ENCODE data around the gene LUC7L. TPM values are rescaled to one million over a fixed set of nuclear protein-coding genes. Genes with fewer than 3 reads are reported as not detected.
"Not testable (repeated sequence)": the region's sequence is repeated elsewhere in the genome, so short reads cannot be mapped to it uniquely, and the experiment has no call there.

The LUC7L gene
- total RNA-seq, 1 experiment from 2014 or later: 74.1 TPM

DNA sequence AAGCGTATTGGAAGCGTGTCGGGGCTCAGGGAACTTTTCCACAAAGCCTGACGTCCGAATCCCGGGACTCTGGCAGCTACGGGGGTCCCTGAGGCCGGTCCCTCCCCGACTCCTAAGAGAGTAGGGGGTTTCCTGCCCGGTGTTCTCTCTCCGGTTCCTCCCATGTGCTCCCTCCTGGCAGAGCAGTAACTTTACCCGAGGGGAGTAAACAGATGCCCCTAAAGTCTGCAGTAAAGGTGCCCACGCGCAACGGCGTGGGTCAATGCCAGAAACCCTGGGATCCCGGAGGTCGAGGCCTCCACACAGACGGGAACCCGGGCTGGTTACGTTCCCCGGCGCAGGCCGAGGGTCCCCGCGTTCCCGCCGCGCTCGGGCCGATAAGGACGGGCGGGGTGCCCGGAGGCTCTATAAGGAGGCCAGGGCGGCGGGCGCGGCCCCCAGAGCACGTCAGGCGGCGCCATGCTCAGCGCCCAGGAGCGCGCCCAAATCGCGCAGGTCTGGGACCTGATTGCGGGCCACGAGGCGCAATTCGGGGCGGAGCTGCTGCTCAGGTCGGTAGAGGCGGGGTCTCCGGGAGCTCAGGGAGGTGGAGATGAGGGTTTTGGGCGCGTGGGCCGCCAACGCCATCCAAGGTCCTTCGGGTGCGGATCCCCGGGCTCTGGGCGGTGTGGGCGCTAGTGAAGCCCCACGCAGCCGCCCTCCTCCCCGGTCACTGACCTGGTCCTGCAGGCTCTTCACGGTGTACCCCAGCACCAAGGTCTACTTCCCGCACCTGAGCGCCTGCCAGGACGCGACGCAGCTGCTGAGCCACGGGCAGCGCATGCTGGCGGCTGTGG, 63.5 kb downstream of the LUC7L start, which contains the start of gene HBM:
Gene HBM (plus strand): TSS at position 440 of the 836 bp plus-strand sequence. CDS start 20 bp downstream, at position 460.
- TF ChIP-seq, protein P1, sequence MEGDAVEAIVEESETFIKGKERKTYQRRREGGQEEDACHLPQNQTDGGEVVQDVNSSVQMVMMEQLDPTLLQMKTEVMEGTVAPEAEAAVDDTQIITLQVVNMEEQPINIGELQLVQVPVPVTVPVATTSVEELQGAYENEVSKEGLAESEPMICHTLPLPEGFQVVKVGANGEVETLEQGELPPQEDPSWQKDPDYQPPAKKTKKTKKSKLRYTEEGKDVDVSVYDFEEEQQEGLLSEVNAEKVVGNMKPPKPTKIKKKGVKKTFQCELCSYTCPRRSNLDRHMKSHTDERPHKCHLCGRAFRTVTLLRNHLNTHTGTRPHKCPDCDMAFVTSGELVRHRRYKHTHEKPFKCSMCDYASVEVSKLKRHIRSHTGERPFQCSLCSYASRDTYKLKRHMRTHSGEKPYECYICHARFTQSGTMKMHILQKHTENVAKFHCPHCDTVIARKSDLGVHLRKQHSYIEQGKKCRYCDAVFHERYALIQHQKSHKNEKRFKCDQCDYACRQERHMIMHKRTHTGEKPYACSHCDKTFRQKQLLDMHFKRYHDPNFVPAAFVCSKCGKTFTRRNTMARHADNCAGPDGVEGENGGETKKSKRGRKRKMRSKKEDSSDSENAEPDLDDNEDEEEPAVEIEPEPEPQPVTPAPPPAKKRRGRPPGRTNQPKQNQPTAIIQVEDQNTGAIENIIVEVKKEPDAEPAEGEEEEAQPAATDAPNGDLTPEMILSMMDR (IDR thresholded peaks at IDR 0.05; ENCODE audit: unreplicated experiment): no peak
- no peaks in the 10 kb centered on the region for H3K36me3 Mint-ChIP-seq (ENCODE audit: insufficient read depth, unreplicated experiment)
- H3K4me3 Mint-ChIP-seq (ENCODE audit: unreplicated experiment): no peak within 1 kb of the TSS
- H3K4me1 Mint-ChIP-seq (ENCODE audit: insufficient read depth, unreplicated experiment): no peaks in the 10 kb centered on the region
- no TSS peak for BruUV-seq (replicated peaks)
- H3K27me3 Mint-ChIP-seq (ENCODE audit: insufficient read depth, unreplicated experiment): peaks cover 6% of the 10 kb centered on the region
- no peak for DNase-seq (ENCODE audit: unreplicated experiment)
- CTCF ChIA-PET: interaction anchor here (0.6 kb wide), 1 partner anchor 81 kb away, joined by 3 read pairs; no protein-coding TSS in a partner anchor
- no peak within 1 kb of the TSS for H3K27ac Mint-ChIP-seq (ENCODE audit: low read depth, unreplicated experiment)
- intact Hi-C loops (cut with micrococcal nuclease): no loop called here
- POLR2A ChIA-PET: no interaction called here
- H3K9me3 Mint-ChIP-seq (ENCODE audit: unreplicated experiment): no peaks in the 10 kb centered on the region

DNA sequence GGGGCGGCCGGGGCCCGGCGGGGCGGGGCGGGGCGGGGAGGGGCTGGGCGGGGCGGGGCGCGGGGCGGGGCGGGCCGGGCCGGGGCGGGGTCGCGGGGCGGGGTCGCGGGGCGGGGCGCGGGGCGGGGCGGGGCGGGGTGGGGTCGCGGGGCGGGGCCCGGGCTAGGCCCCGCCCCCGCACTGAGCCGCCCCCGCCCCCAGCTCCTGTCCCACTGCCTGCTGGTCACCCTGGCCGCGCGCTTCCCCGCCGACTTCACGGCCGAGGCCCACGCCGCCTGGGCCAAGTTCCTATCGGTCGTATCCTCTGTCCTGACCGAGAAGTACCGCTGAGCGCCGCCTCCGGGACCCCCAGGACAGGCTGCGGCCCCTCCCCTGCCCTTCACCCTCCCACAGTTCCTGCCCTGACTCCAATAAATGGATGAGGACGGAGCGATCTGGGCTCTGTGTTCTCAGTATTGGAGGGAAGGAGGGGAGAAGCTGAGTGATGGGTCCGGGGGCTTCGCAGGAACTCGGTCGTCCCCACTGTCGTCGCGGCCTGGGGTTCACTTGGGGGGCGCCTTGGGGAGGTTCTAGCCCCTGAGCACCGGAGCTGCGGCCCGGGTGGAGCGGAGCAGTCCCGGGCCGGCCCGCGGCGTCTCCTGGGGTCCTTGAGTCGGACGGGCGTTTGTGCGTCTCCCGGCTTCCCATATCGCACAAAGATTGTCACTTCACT, 64.3 kb downstream of the LUC7L start:
- H3K4me3 Mint-ChIP-seq (ENCODE audit: unreplicated experiment): no peak overlapping the region
- intact Hi-C loops (cut with micrococcal nuclease): no loop called here
- DNase-seq (ENCODE audit: unreplicated experiment): no peak
- H3K27ac Mint-ChIP-seq (ENCODE audit: low read depth, unreplicated experiment): no peak overlapping the region
- H3K27me3 Mint-ChIP-seq (ENCODE audit: insufficient read depth, unreplicated experiment): peaks cover 1% of the 10 kb centered on the region
- POLR2A ChIA-PET: no interaction called here
- TF ChIP-seq, protein P1 (IDR thresholded peaks at IDR 0.05; ENCODE audit: unreplicated experiment): no peak
- BruUV-seq (replicated peaks): no TSS peak
- H3K4me1 Mint-ChIP-seq (ENCODE audit: insufficient read depth, unreplicated experiment): no peaks in the 10 kb centered on the region
- no peaks in the 10 kb centered on the region for H3K9me3 Mint-ChIP-seq (ENCODE audit: unreplicated experiment)
- no peaks in the 10 kb centered on the region for H3K36me3 Mint-ChIP-seq (ENCODE audit: insufficient read depth, unreplicated experiment)
- CTCF ChIA-PET: no interaction called here

DNA sequence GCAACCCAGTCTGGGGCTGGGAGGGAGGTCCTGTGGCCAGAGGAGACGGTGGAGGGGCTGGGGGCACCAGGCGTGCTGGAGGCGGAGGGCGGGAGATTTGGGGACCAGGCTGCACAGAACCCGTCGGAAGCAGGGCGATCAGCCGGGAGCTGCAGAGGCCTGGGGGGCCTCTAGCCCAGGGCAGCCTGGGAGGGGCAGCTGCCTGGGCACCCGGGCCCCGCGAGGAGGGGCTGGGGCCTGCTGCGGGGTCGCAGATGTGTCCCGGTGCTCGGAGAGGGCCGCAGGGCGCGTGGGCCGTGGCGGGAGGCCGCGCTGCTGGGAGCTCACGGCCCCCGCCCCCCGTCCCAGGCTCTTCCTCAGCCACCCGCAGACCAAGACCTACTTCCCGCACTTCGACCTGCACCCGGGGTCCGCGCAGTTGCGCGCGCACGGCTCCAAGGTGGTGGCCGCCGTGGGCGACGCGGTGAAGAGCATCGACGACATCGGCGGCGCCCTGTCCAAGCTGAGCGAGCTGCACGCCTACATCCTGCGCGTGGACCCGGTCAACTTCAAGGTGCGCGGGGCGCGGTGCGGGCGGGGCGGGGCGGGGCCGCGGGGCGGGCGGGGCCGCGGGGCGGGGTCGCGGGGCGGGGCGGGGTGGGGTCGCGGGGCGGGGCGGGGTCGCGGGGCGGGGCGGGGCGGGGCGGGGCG, 65.0 kb downstream of the LUC7L start:
- DNase-seq (ENCODE audit: unreplicated experiment); H3K9me3 Mint-ChIP-seq (ENCODE audit: unreplicated experiment); H3K27ac Mint-ChIP-seq (ENCODE audit: low read depth, unreplicated experiment); H3K36me3 Mint-ChIP-seq (ENCODE audit: insufficient read depth, unreplicated experiment); H3K4me3 Mint-ChIP-seq (ENCODE audit: unreplicated experiment); H3K27me3 Mint-ChIP-seq (ENCODE audit: insufficient read depth, unreplicated experiment); H3K4me1 Mint-ChIP-seq (ENCODE audit: insufficient read depth, unreplicated experiment); POLR2A ChIA-PET; intact Hi-C loops (cut with micrococcal nuclease); BruUV-seq (replicated peaks); CTCF ChIA-PET: not testable (repeated sequence)

DNA sequence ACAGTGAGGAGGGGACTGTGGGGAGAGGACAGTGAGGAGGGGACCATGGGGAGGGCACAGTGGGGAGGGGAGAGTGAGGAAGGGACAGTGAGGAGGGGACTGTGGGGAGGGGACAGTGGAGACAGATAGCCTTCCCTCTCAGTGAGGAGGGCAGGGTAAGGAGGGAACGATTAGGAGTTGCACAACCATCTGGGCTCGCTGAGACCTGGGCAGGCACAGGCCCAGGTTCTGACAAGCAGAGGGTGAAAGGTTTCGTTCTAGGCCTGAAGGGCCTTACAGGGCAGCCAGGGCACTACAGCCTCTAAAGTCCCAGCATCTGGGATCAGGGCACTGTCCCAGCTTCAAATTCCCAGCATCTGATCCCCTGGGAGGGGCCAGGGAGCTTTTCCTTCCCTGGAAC, 65.6 kb downstream of the LUC7L start:
- intact Hi-C loops (cut with micrococcal nuclease); H3K4me1 Mint-ChIP-seq (ENCODE audit: insufficient read depth, unreplicated experiment); H3K36me3 Mint-ChIP-seq (ENCODE audit: insufficient read depth, unreplicated experiment); DNase-seq (ENCODE audit: unreplicated experiment); BruUV-seq (replicated peaks); H3K27ac Mint-ChIP-seq (ENCODE audit: low read depth, unreplicated experiment); POLR2A ChIA-PET; H3K9me3 Mint-ChIP-seq (ENCODE audit: unreplicated experiment); H3K4me3 Mint-ChIP-seq (ENCODE audit: unreplicated experiment); CTCF ChIA-PET: not testable (repeated sequence)
- peaks cover 14% of the 10 kb centered on the region for H3K27me3 Mint-ChIP-seq (ENCODE audit: insufficient read depth, unreplicated experiment)

DNA sequence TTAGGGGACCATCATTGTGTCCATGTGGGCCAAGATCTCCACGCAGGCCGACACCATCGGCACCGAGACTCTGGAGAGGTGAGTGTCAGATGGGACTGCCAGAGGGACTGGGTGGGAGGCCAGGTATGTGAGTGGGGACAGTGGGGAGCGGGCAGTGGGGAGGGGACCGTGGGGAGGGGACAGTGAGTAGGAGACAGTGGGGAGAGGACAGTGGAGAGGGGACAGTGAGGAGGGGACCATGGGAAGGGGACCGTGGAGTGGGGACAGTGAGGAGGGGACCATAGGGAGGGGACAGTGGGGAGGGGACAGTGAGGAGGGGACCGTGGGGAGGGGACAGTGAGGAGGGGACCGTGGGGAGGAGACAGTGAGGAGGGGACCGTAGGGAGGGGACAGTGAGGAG, 66.1 kb downstream of the LUC7L start:
- BruUV-seq (replicated peaks); H3K27ac Mint-ChIP-seq (ENCODE audit: low read depth, unreplicated experiment); H3K9me3 Mint-ChIP-seq (ENCODE audit: unreplicated experiment); H3K36me3 Mint-ChIP-seq (ENCODE audit: insufficient read depth, unreplicated experiment); CTCF ChIA-PET; H3K4me3 Mint-ChIP-seq (ENCODE audit: unreplicated experiment); DNase-seq (ENCODE audit: unreplicated experiment); intact Hi-C loops (cut with micrococcal nuclease); H3K4me1 Mint-ChIP-seq (ENCODE audit: insufficient read depth, unreplicated experiment): not testable (repeated sequence)
- POLR2A ChIA-PET: interaction anchor here (0.8 kb wide), 1 partner anchor 13 kb away, joined by 4 read pairs; no protein-coding TSS in a partner anchor
- H3K27me3 Mint-ChIP-seq (ENCODE audit: insufficient read depth, unreplicated experiment): peaks cover 20% of the 10 kb centered on the region
